HG02885 (cell line): ENCODE results near the gene MID1.

ENCODE experiments used
- ATAC-seq: cut with Tn5 transposase; IDR thresholded peaks from one replicate; pipeline ENCODE4 v1.9.1; 2021; ENCODE audit warnings: mild to moderate bottlenecking; ENCODE audit not compliant: unreplicated experiment, poor library complexity

MID1 gene

DNA sequence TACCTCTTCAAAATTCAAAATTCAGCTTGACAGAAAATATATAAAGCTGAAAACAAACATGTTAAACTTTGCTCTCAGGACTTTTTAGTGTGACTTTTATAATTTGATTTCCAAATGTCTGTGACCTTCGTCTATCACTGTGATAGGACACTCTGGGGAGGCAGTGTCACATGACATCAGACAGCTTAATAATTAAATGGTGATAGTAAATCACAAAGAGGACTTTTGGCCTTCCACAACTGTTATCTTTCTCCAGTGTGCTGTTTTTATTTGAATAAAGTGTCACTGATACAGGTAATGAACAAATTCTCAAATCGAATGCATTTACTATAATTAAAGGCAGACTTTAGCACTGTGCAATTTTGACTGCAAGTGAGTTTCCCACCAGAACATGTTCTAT is 83.1 kb downstream of the MID1 start:
- ATAC-seq: no peak

DNA sequence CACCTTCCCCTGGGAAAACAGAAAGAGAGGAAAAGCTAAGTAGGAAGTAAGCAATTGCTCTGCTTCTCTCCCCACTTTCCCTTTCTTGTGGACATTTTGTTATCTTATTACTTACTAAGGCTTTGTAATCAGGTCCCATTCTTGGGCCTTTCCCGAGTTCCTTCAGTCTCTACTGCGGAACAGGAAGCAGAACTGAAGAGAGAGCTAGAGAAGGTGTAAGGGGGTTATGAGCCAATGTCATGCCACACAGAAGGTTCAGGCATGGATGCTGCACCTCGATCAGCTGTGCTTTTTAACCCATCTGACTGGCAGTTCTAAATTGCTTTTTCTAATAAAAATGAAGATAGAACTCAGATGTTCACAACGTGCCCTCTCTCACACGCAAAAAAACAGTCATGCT is 83.6 kb downstream of the MID1 start:
- no peak for ATAC-seq

DNA sequence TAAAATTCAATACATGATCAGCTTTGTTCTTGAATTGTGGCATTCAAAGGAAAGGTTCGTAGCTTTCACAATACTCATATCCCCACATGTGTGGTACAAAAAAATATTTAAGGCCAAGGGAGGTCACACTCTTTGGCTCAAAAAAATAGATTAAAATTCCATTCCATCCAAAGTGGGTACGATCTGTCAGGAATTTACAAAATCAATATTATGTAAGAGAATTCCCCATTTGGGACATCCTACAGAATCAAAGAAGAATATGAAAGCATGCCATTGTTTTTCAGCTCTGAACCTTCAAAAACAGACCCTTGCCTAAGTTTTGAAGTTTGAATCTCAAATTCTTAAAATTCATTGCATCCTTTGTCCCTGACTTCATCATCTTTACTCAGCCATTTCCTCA is 85.8 kb downstream of the MID1 start:
- ATAC-seq: no peak

DNA sequence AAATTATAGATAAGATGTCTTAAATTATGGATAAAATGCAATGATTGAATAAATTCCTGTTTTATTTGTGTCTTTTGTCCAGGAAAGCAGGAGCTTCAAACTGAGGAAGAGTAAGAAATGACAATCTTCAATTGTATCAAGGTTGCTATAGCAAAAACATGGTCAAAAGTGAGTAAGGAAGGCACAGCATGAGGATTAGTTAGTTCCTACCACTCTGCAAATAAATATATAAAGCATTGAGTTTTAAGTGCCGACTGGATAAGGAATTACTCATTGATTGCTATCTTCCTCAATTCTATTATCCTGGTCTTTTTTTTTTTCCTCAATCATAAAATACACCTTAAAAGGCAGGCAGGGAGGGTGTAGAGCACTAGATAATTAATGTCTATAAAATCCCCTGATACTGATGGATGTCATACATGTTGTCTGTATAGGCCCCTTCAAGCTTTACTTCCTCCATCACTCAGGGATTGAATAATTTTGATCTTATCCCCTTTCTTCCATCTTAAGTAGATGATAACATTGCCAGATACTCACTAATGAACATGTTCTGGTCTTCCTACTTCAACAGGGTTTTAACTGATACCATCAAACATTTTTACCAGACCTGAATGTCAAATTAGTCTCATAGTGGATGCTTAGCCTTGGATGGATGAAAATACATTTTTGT is 86.6 kb downstream of the MID1 start:
- ATAC-seq: no peak

DNA sequence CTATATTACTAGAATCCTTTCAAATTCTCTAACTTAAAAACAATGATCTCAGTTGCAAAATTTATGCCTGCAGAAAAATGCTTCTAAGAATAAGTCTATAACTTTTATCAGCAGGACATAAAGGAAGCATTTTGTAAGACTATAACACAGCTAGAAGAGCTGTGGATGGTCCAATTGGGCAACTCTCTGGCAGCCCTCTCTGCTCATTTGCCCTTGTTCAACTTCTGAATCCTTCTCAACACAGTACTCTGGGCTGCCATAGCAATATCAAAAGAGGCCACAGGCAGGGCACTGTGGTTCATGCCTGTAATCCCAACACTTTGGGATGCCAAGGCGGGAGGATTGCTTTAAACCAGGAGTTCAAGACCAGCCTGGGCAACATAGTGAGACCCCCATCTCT is 88.5 kb downstream of the MID1 start:
- no peak for ATAC-seq

DNA sequence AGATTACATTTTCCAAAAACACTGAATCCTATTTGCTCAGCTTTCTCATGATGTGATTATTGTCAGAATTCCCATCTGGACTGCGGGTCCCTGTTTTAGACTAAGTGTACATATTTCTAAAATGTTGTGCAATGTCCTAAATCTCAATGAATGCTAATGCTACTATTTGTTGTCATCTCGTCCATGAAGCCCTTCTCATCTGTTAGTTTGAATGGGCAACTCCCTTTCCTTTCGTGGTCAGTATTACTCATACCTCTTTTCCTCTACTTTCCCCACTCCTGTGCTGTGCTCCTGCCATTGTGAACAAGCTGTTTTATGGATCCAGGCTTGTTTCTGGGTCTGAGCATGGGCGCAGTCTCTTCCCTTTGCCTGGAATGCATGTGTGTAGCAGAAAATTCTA is 91.0 kb downstream of the MID1 start:
- no peak for ATAC-seq

DNA sequence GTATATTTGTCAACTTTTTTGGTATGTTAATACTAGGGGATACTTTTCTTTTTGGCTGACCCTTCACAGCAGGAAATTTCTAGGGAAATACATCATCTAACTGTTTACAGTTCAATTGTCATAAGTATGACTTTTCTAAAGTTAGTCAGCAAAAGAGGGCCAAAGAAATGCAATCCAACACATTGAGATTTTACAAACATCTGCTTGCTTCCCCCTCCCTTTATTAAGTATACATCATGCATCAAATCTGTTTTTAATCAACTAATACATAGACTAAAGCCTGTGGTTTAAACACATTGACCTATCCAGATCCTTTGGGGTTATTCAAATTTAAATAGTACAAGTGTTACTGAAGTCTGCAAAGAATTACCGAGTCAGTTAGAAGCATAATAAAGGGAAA is 93.9 kb downstream of the MID1 start:
- no peak for ATAC-seq

DNA sequence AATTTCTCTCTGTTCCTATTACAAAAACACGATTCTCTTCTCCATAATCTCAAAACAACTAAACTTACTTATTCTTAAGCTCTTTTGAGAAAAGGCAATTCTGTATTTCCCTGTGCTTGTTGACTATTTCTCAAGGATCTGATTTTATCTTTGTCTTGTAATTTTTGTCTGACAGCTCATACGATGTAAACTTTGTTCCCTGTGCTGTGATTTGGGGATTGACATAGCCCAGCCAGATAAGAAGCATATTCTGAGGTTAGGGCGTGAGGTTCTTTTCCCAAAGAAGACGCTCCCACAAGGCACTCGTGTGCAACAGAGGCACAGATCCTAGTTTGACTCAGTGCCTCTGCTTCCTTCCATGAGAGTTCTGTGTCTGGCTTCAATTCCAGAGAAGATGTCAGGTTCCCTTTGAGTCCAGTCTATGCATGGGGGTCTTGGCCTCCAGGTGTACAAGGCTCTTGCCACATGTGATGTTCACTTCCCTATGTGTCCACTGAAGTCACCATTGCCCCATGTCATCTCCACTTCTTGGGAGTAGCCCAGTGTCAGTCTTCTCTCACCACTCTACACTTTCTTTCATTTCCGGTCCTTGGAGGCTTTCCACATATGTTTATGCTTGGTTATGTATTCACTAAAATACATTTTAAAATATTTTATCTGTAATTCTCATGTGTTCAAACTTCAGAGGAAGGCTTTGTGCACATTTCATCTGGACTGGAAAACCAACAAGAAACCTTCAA is 94.8 kb downstream of the MID1 start:
- no peak for ATAC-seq

DNA sequence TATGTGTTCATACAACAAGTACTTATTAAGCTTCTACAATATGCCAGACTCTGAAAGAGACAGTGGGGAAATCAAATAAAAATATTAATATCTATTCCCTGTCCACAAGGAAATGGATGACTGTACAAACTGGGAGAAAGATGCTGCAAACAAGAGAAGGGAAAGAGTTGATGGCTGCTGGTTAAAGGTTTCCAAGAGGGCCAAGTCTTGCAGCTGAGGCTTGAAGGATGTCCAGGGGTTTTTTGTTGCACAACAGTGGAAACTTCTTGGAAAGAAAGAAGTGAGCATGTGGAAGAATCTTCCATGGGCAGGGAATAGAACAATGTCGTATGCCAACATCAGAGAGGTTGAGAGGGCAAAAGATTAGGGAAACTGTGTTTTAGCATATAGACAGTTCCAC is 95.8 kb downstream of the MID1 start:
- ATAC-seq: no peak

DNA sequence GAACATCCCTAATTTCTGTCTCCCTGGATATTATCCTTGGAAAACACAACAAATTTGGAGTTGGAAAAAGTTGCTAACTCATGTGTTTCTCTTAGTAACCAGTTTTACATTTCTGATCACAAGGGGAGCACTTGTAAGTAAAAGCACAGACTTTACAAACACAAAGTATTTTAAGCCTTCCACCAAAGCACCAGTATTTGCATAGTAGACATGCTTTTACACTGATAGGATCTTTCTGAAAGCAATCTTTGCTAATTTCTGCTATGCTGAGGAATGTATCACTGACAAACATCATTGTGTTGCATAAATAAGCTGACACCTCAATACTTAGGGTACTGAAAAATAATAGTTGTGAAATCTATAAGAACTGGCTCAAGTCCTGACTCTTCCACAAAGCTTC is 100.6 kb downstream of the MID1 start:
- no peak for ATAC-seq

DNA sequence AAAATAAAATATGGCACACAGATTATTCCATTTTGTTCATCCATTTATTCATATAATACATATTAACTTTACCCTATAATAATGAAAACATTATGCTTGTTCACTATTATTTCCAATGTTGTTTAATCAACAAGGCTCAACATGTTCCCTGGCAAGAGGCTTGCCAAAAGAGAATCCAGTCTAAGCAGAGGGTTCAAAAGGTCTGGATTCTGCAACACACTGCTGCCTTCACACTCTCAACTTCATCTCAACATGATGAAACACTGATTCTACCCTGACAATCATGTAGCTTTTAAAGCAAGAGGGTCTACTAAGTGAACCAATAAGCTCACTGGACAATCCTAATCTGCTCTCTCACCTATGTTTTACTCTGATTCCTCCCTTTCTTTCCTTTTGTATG is 101.1 kb downstream of the MID1 start:
- no peak for ATAC-seq

DNA sequence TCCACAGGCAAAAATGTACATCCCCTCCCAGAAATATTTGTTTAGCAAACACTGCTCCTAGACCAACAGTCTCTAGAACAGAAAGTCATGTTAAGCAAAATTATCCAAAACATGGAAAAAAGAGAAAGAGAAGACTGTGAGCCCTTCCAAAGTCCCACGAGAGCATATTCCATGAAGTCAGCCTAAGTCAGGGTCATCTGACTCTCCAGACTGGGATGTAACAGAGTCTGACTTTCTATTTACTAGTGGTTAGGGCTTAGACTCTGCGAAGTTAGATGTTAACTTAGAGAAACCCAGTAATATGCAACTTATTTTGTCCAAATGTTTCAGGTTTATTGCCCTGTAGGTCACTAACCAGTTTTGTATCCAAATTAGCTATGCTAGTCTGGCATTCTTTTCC is 102.3 kb downstream of the MID1 start:
- no peak for ATAC-seq

DNA sequence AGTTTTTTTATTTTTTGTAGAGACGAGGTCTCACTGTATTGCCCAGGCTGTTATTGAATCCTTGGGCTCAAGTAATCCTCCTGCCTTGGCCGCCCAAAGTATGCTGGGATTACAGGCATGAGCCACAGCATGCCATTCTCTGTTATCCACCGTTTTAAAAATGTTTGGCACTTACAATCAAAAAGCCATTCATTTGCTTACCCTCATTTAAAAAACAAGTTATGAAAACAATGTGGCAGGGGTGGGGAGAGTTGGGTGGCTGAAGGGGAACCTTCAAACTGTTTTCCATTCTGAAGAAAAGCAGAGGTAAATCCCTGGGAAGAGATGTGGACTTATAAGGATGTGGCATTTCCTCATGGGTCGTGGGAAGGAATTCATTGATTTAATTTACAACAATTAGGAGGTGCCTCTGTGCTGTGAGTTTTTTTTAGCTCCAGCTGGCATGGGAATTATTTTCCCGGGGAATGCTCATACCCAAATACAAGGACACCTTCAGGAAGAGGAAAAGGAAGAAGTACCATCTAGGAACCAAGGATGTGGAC is 103.5 kb downstream of the MID1 start:
- ATAC-seq: no peak

DNA sequence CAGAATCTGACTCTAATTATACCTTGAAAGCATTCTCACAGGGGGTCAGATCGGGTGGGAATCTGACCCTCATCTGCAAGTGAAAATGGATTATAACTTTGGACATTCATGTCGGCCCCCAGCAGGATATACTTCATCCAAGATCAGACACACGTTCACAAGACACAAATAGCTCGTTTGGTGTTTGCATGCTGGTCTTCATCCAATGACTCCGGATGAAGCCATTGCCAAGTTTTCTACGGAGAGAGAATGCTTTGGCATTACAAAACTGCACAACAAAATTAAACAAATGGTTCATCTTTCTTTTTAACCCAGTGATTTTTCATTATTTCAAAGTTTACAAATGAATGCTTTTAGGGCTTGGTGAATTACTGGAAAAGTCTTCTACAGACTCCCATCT is 105.5 kb downstream of the MID1 start:
- no peak for ATAC-seq

DNA sequence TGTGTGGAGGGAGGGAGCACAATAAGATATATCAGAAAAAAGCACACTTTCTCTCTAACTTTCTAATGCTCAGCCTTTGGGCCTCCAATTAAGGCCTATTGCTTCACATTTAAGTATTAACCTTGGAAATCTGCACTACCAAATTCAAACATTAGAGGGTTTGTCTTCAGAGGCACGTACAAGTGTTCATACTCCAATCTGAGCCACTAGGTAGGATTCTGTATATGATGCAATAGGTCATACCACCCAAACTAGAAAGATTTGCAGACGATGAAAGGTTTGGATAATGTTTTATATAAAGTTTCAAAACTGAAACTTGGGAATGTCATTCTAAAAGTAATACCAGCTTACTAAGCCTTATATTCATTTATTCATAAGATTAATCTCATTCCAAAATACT is 106.4 kb downstream of the MID1 start:
- ATAC-seq: no peak

DNA sequence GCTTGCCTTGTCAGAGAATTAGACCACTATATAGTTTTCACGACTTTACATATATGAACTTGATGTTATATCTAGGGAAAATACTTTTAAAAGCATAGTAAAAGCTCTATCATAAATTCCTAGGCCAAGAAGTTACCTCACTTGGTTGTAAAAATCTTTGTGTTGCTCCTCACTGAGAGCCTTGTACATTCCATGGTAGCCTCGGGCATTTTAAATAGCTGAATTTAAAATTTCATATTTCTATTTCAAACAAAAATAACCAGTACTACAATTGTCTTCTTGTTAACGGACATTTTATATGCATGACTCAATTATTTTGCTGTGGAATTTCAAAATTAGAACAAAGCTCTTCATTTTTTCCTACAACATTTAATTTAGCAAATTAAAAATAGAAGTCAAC is 107.6 kb downstream of the MID1 start:
- ATAC-seq: no peak

DNA sequence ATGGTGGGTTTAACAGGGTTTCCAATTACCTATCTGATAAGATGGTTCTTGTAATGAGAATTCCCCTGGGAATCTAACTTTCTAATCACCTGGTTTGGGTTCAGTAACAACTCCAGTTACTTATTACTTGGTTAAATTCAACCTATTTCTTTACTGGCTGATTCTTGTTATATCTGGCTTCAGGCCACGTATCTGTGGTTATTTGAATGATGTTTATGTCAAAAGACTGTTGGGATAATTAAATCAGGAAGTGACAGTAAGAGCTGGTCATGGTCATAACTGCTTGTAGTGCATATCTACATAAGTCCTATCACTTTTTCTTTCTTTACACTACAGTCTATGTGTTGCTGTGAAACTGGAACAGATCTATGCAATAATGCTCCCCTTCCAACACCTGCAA is 108.1 kb downstream of the MID1 start:
- ATAC-seq: no peak

DNA sequence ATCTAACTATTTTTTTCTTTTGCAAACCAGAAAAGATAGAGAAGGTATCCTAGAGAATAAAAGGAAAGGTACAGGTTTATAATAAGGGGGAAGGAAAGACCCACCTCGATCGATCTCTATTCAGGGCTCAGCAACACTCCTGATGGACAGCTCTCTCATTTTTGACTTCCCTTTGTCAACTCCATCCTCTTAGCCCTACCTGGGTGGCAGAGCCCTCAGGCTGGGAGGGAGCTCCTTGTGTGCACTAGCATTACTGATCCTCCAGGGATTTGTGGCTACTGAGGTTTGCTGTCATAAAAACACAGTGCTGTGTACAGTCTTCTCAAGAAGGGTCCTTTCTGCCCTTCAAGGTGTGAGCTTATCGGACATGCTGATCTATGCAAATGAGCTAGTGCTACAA is 111.0 kb downstream of the MID1 start:
- no peak for ATAC-seq

DNA sequence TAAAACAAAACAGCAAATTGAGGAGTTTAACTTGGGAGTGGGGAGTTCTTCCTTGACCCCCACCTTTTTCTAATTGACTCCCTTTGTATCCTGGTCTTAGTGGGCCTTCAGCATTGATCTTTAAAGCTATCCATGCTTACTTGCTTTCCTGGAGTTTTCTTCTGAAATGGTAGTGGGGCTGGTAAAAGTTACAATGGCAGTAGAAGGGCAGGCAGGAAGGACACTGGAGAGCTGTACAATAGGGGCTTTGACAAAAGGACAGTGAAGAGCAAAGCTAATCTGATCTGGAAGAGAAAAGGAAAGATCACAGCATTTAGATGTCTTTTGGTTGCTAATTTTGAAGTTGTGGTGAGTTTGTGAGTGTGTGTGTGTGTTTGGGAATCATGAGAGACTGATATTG is 111.5 kb downstream of the MID1 start:
- no peak for ATAC-seq

DNA sequence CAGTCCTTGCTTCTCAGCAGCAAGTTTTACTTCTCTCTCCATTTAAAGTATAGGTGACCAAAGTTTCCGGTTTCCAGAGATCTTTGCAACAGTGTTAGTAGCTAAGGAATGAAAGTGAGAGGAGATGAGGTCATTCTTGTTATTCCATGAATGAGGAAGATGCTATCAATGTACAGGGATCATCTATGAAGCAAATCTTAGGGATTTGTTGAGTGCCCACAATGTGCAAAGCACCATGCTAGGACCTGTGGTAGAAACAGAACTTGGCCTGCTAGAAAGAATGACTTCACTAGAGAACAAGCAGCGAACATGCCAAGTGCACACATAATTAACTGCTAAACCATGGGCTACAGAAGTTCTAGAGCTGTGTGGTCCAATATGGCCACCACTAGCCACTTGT is 112.5 kb downstream of the MID1 start:
- ATAC-seq: no peak

DNA sequence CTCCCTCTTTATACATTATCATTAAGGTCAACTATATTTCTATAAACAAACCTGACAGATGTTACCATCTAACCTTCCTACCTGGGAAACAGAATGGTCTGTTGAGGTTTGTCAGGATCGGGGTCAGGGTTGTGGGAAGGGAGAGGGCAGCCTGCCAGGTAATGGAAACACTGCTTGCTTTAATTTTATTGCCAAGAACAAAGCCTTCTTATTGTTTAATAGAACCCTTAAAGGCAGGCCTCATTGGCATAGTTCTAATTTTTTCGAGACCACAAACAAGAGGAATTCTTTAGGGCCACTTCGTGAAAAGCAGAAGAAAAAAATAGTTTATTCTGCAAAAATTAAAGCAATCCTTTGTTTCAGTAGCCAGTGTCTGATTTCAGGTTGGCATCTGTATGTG is 113.2 kb downstream of the MID1 start:
- no peak for ATAC-seq

DNA sequence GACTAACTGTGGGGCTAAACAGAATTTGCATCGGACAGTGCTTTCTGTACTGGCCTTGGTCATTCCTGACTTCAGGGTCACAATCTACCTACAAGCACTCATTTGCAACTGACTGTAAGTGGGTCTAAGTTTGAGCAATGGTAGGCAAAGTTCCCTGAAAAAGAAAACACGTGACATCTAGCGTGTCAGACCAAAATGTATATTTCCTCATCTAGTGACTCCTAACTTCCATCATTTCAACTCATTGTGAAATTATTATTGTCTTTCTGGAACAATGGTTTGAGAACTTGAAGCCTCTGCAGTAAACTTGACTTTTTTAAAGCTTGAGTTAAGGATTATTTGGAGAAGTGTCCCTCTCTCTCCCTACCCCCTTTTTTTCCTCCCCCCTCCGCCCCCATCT is 113.6 kb downstream of the MID1 start:
- no peak for ATAC-seq
